ENCODE results near the gene AGBL1.

AGBL1 gene

GRCh38 chr15:86689006-86689405 is 609.3 kb downstream of the AGBL1 start:
- no peak overlapping the region for H3K27ac ChIP-seq (ENCODE audit: low read depth, low read length)
- no peaks in the 10 kb centered on the region for H3K9me3 ChIP-seq (ENCODE audit: insufficient read depth, low read length)
- no peaks in the 10 kb centered on the region for H3F3A ChIP-seq (ENCODE audit: insufficient read depth)

GRCh38 chr15:86690566-86690965 is 610.9 kb downstream of the AGBL1 start:
- Histone ChIP-seq H3K4me3 (ENCODE audit: insufficient read depth, low read length, poor library complexity, severe bottlenecking) (no peak overlapping the region), H3K36me3 (ENCODE audit: low read length) (no peaks in the 10 kb centered on the region), H3K4me2 (ENCODE audit: low read depth, low read length, poor library complexity, severe bottlenecking) (no peak overlapping the region), H3F3A (ENCODE audit: insufficient read depth) (no peaks in the 10 kb centered on the region), H3K9me3 (ENCODE audit: insufficient read depth, low read length) (no peaks in the 10 kb centered on the region), H3K27ac (ENCODE audit: low read depth, low read length) (no peak overlapping the region), H2AFZ (ENCODE audit: low read depth, low read length, severe bottlenecking) (no peak overlapping the region), H4K20me1 (ENCODE audit: low read depth, low read length) (no peaks in the 10 kb centered on the region), H3K27me3 (ENCODE audit: low read length) (no peaks in the 10 kb centered on the region), H3K9ac (ENCODE audit: low read length) (no peak overlapping the region), H3K79me2 (ENCODE audit: insufficient read depth, low read length) (no peaks in the 10 kb centered on the region), H3K9me2 (replicated peaks; ENCODE audit: insufficient read depth, low read length) (no peaks in the 10 kb centered on the region)
- TF ChIP-seq CTCF (IDR thresholded peaks at IDR 0.05; ENCODE audit: insufficient read depth, low read length, poor library complexity, severe bottlenecking) = no peak
- no peak for TF ChIP-seq EZH2phosphoT487 (conservative IDR thresholded peaks at IDR 0.05; ENCODE audit: low read length)

More at GRCh38 chr15:86689006-86689405, 609.3 kb downstream of the AGBL1 start:
- no peak overlapping the region for H2AFZ ChIP-seq (ENCODE audit: low read depth, low read length, severe bottlenecking)
- no peak overlapping the region for H3K4me3 ChIP-seq (ENCODE audit: insufficient read depth, low read length, poor library complexity, severe bottlenecking)
- H3K27me3 ChIP-seq (ENCODE audit: low read length) = no peaks in the 10 kb centered on the region
- H3K4me2 ChIP-seq (ENCODE audit: low read depth, low read length, poor library complexity, severe bottlenecking) = no peak overlapping the region
- H3K36me3 ChIP-seq (ENCODE audit: low read length) = no peaks in the 10 kb centered on the region
- H3K9ac ChIP-seq (ENCODE audit: low read length) = no peak overlapping the region
- no peaks in the 10 kb centered on the region for H4K20me1 ChIP-seq (ENCODE audit: low read depth, low read length)
- no peaks in the 10 kb centered on the region for H3K9me2 ChIP-seq (replicated peaks; ENCODE audit: insufficient read depth, low read length)
- TF ChIP-seq CTCF (IDR thresholded peaks at IDR 0.05; ENCODE audit: insufficient read depth, low read length, poor library complexity, severe bottlenecking) (no peak), EZH2phosphoT487 (conservative IDR thresholded peaks at IDR 0.05; ENCODE audit: low read length) (no peak)
- H3K79me2 ChIP-seq (ENCODE audit: insufficient read depth, low read length) = no peaks in the 10 kb centered on the region

- Histone ChIP-seq H3K79me2 (ENCODE audit: insufficient read depth, low read length) (no peaks in the 10 kb centered on the region), H3K27me3 (ENCODE audit: low read length) (no peaks in the 10 kb centered on the region), H3K9me3 (ENCODE audit: insufficient read depth, low read length) (no peaks in the 10 kb centered on the region), H3K4me3 (ENCODE audit: insufficient read depth, low read length, poor library complexity, severe bottlenecking) (no peak overlapping the region), H3K9me2 (replicated peaks; ENCODE audit: insufficient read depth, low read length) (no peaks in the 10 kb centered on the region), H3K9ac (ENCODE audit: low read length) (no peak overlapping the region), H4K20me1 (ENCODE audit: low read depth, low read length) (no peaks in the 10 kb centered on the region), H2AFZ (ENCODE audit: low read depth, low read length, severe bottlenecking) (no peak overlapping the region), H3K36me3 (ENCODE audit: low read length) (no peaks in the 10 kb centered on the region), H3K27ac (ENCODE audit: low read depth, low read length) (no peak overlapping the region), H3K4me2 (ENCODE audit: low read depth, low read length, poor library complexity, severe bottlenecking) (no peak overlapping the region), H3F3A (ENCODE audit: insufficient read depth) (no peaks in the 10 kb centered on the region)
- TF ChIP-seq CTCF (IDR thresholded peaks at IDR 0.05; ENCODE audit: insufficient read depth, low read length, poor library complexity, severe bottlenecking) (no peak), EZH2phosphoT487 (conservative IDR thresholded peaks at IDR 0.05; ENCODE audit: low read length) (no peak)
Observed at GRCh38 chr15:86691091-86691663, 611.5 kb downstream of the AGBL1 start.

All from SU-DHL-6 (cell line).